KMS-11 (cell line): ENCODE data around the gene ARHGEF33.

Experiments
- H2AFZ ChIP-seq: fragments of 200-600 bp; sonication (generic); 2 replicates; pipeline ENCODE4 v1.6.1; 2016; ENCODE audit warnings: antibody characterized with exemption, mixed run types, low read depth
- H3K27ac ChIP-seq: fragments of 200-600 bp; sonication (generic); 2 replicates; pipeline ENCODE4 v1.6.1; 2016; ENCODE audit warnings: mild to moderate bottlenecking, mixed run types
- H3K27me3 ChIP-seq: fragments of 200-600 bp; sonication (generic); 2 replicates; pipeline ENCODE4 v1.6.1; 2017; ENCODE audit warnings: mild to moderate bottlenecking, low read depth, mixed run types, moderate library complexity; ENCODE audit not compliant: insufficient read depth
- H3K36me3 ChIP-seq: fragments of 200-600 bp; sonication (generic); 2 replicates; pipeline ENCODE4 v1.6.1; 2017; ENCODE audit warnings: mild to moderate bottlenecking, mixed run types; ENCODE audit not compliant: insufficient read depth
- H3K4me1 ChIP-seq: fragments of 200-600 bp; sonication (generic); 2 replicates; pipeline ENCODE4 v1.6.1; 2016; ENCODE audit warnings: mild to moderate bottlenecking, low read depth, mixed run types; ENCODE audit not compliant: poor library complexity, severe bottlenecking
- H3K4me2 ChIP-seq: fragments of 200-600 bp; sonication (generic); 2 replicates; pipeline ENCODE4 v1.7.0; 2016; ENCODE audit warnings: mild to moderate bottlenecking, mixed run types
- H3K4me3 ChIP-seq: fragments of 200-600 bp; sonication (generic); IDR thresholded peaks from 2 replicates; pipeline ENCODE4 v1.6.1; 2017; ENCODE audit warnings: low read depth, low read length, mixed read lengths; ENCODE audit not compliant: insufficient read depth
- H3K79me2 ChIP-seq: fragments of 200-600 bp; sonication (generic); 2 replicates; pipeline ENCODE4 v1.6.1; 2016; ENCODE audit warnings: low read depth, mixed run types; ENCODE audit not compliant: insufficient read depth
- H3K9ac ChIP-seq: fragments of 200-600 bp; sonication (generic); 2 replicates; pipeline ENCODE4 v1.6.1; 2016; ENCODE audit warnings: mild to moderate bottlenecking, mixed run types
- H4K20me1 ChIP-seq: fragments of 200-600 bp; sonication (generic); 2 replicates; pipeline ENCODE4 v1.6.1; 2016; ENCODE audit warnings: mild to moderate bottlenecking, mixed run types; ENCODE audit not compliant: insufficient read depth
- TF ChIP-seq, protein P1 (sequence below): fragments of 200-600 bp; sonication (generic); conservative IDR thresholded peaks from 2 replicates; pipeline ENCODE4 v1.6.1; 2017; ENCODE audit warnings: low read depth, mild to moderate bottlenecking, antibody characterized with exemption, low read length, moderate library complexity, mixed read lengths

Gene ARHGEF33

DNA sequence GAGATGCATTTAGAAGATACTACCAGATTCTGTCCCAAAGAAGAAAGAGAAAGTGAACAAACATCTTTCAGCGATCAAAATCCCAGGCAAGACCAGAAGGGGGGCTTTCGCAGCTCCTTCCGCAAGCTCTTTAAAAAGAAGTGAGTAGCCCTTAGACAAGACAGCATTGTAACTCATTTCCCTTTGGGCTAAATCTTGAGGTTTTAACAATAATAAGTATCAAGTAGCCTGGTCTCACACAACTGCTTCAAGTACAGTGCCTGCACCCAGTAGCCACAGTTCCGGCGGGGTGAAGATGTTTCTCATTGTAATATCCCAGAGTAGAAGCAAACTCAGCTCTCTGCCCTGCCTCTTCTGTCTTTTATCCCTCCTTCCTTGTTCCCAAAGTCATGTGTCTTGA, 76.3 kb downstream of the ARHGEF33 start:
- H3K4me2 ChIP-seq, result no peak overlapping the region
- no peaks in the 10 kb centered on the region for H4K20me1 ChIP-seq
- TF ChIP-seq, protein P1, sequence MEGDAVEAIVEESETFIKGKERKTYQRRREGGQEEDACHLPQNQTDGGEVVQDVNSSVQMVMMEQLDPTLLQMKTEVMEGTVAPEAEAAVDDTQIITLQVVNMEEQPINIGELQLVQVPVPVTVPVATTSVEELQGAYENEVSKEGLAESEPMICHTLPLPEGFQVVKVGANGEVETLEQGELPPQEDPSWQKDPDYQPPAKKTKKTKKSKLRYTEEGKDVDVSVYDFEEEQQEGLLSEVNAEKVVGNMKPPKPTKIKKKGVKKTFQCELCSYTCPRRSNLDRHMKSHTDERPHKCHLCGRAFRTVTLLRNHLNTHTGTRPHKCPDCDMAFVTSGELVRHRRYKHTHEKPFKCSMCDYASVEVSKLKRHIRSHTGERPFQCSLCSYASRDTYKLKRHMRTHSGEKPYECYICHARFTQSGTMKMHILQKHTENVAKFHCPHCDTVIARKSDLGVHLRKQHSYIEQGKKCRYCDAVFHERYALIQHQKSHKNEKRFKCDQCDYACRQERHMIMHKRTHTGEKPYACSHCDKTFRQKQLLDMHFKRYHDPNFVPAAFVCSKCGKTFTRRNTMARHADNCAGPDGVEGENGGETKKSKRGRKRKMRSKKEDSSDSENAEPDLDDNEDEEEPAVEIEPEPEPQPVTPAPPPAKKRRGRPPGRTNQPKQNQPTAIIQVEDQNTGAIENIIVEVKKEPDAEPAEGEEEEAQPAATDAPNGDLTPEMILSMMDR, result no peak
- no peaks in the 10 kb centered on the region for H3K27me3 ChIP-seq
- H3K4me3 ChIP-seq, result no peak overlapping the region
- H2AFZ ChIP-seq, result no peak overlapping the region
- peaks cover 3% of the 10 kb centered on the region for H3K4me1 ChIP-seq
- no peak overlapping the region for H3K27ac ChIP-seq
- no peaks in the 10 kb centered on the region for H3K36me3 ChIP-seq
- H3K9ac ChIP-seq, result no peak overlapping the region
- H3K79me2 ChIP-seq, result no peaks in the 10 kb centered on the region

DNA sequence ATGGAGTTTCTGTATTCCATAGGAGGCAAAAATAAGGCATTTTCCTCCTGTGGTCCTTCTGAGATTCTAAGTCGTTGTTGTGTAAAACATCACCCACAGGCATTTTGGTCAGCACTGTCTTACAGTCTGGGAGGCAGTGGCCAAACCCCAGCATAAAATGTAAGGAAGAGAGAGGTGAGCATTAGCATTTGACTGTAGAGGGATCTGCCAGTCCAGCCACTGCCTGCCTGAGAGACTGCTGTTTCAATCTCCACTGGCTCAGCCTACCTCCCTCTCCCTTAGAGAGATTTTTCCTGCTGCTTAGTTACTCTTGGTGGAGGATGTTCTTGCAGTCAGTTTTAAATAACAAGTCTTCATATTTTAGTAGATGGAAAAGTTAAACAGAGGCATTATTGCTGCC, 77.0 kb downstream of the ARHGEF33 start:
- H3K27ac ChIP-seq, result no peak overlapping the region
- H3K4me1 ChIP-seq, result peaks cover 3% of the 10 kb centered on the region
- H3K79me2 ChIP-seq, result no peaks in the 10 kb centered on the region
- no peak overlapping the region for H2AFZ ChIP-seq
- H3K4me3 ChIP-seq, result no peak overlapping the region
- TF ChIP-seq, protein P1, result no peak
- H4K20me1 ChIP-seq, result no peaks in the 10 kb centered on the region
- H3K36me3 ChIP-seq, result no peaks in the 10 kb centered on the region
- no peak overlapping the region for H3K9ac ChIP-seq
- H3K27me3 ChIP-seq, result no peaks in the 10 kb centered on the region
- no peak overlapping the region for H3K4me2 ChIP-seq

DNA sequence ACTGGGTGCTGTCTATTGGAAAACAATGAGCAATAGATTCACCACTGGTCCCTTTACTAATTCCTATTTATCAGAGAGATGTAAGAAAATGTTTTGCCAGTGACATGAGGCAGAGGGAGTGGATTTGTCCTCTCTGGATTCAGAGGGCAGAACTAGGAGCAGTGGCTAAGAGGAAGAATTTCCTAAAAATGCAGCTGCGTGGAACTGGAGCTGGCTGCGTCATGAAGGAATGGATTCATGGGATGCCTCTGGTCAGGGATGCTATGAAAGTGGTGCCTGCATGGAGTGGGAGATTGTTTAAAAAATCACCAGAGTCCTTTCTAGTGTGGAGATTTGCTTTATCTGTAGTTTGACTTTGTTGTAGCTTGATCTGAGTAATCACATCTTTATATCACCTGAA, 78.3 kb downstream of the ARHGEF33 start:
- H3K9ac ChIP-seq, result no peak overlapping the region
- no peaks in the 10 kb centered on the region for H3K4me1 ChIP-seq
- H3K27me3 ChIP-seq, result no peaks in the 10 kb centered on the region
- H3K27ac ChIP-seq, result no peak overlapping the region
- no peaks in the 10 kb centered on the region for H4K20me1 ChIP-seq
- H3K4me3 ChIP-seq, result no peak overlapping the region
- no peaks in the 10 kb centered on the region for H3K79me2 ChIP-seq
- no peak overlapping the region for H2AFZ ChIP-seq
- TF ChIP-seq, protein P1, result no peak
- H3K36me3 ChIP-seq, result no peaks in the 10 kb centered on the region
- H3K4me2 ChIP-seq, result no peak overlapping the region

DNA sequence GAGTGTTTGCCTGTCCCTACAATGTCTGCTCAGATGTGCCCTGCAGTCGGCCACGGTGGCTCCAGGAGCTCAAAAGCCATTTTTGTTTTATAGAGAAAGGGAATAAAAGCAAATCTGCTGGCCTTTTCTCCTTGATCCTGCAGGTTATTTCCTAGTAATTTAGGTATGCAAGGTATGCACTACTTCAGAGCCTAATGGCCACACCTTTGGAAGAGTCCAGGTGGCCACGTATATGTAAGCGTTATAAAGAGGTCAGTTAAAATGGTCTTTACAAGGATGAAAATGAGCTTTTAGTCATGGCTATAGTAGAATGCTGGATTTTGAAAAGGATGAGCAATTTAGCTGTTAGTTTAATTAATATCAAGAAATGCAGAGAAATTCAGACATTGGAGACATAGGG, 81.7 kb downstream of the ARHGEF33 start:
- no peak overlapping the region for H3K9ac ChIP-seq
- no peaks in the 10 kb centered on the region for H3K36me3 ChIP-seq
- TF ChIP-seq, protein P1, result no peak
- no peaks in the 10 kb centered on the region for H3K4me1 ChIP-seq
- H3K27me3 ChIP-seq, result no peaks in the 10 kb centered on the region
- no peak overlapping the region for H3K27ac ChIP-seq
- no peak overlapping the region for H3K4me3 ChIP-seq
- H3K79me2 ChIP-seq, result no peaks in the 10 kb centered on the region
- no peaks in the 10 kb centered on the region for H4K20me1 ChIP-seq
- H3K4me2 ChIP-seq, result no peak overlapping the region
- no peak overlapping the region for H2AFZ ChIP-seq
